HTR-8/SVneo (cell line): ENCODE data around the gene HOXA1.
A peak's percentile ranks its signal among the peaks of the same experiment; 100 is the strongest.

Experiments
- DNase-seq: peaks from one replicate; pipeline ENCODE4 v3.0.0; 2011; ENCODE audit warnings: low spot score, mixed read lengths; ENCODE audit not compliant: insufficient read length
- FAIRE-seq: peaks from 2 replicates; lab custom pipeline; 2011; peaks lifted over from hg19 to GRCh38; lab: Jason Lieb, UNC

The HOXA1 gene

GRCh38 chr7:27095897-27096767 is at the start of gene HOXA1:
Gene HOXA1 (minus strand): TSS chr7:27096000. CDS start chr7:27095912, 88 bp downstream.
- DNase-seq (peak; percentile 93), FAIRE-seq (no peak)

GRCh38 chr7:27145165-27145913 is 49.5 kb upstream of the HOXA1 start:
- DNase-seq: no peak
- no peak for FAIRE-seq

- no peak for FAIRE-seq
- no peak for DNase-seq
Observed at GRCh38 chr7:27144781-27145164, 49.0 kb upstream of the HOXA1 start.

- DNase-seq (no peak), FAIRE-seq (no peak)
Observed at GRCh38 chr7:27143950-27144780, 48.4 kb upstream of the HOXA1 start.

- peak; percentile 95 for FAIRE-seq
- peak; percentile 94 for DNase-seq
Observed at GRCh38 chr7:27143023-27143949, 47.5 kb upstream of the HOXA1 start, which contains the start of gene HOXA5. Gene HOXA5 (minus strand): TSS chr7:27143681. CDS start chr7:27143607, 74 bp downstream.

GRCh38 chr7:27142580-27143022 is 46.8 kb upstream of the HOXA1 start:
- DNase-seq (no peak), FAIRE-seq (no peak)

GRCh38 chr7:27141923-27142579 is 46.3 kb upstream of the HOXA1 start:
- no peak for DNase-seq

GRCh38 chr7:27141137-27141922 is 45.5 kb upstream of the HOXA1 start:
- FAIRE-seq (no peak), DNase-seq (no peak)

More at GRCh38 chr7:27141923-27142579, 46.3 kb upstream of the HOXA1 start:
- no peak for FAIRE-seq

- FAIRE-seq: no peak
- DNase-seq: no peak
Observed at GRCh38 chr7:27140126-27140857, 44.5 kb upstream of the HOXA1 start.

- DNase-seq (no peak), FAIRE-seq (no peak)
Observed at GRCh38 chr7:27139334-27140125, 43.7 kb upstream of the HOXA1 start.

GRCh38 chr7:27138985-27139333 is 43.2 kb upstream of the HOXA1 start:
- DNase-seq (no peak), FAIRE-seq (no peak)

GRCh38 chr7:27138472-27138871 is 42.7 kb upstream of the HOXA1 start:
- FAIRE-seq (no peak), DNase-seq (no peak)

GRCh38 chr7:27137640-27138315 is 42.0 kb upstream of the HOXA1 start:
- no peak for DNase-seq

GRCh38 chr7:27134392-27134791 is 38.6 kb upstream of the HOXA1 start:
- FAIRE-seq (no peak), DNase-seq (no peak)

More at GRCh38 chr7:27137640-27138315, 42.0 kb upstream of the HOXA1 start:
- no peak for FAIRE-seq

- FAIRE-seq: no peak
- DNase-seq: no peak
Observed at GRCh38 chr7:27133409-27134231, 37.8 kb upstream of the HOXA1 start.
